Embryonic facial prominence (tissue), 1 donor: ENCODE results near the gene TRAPPC14.
"Not testable (repeated sequence)": the region's sequence is repeated elsewhere in the genome, so short reads cannot be mapped to it uniquely, and the experiment has no call there.

Experiments used
- DNase-seq: peaks from one replicate; pipeline ENCODE4 v3.0.0-alpha.2; 2016; ENCODE audit errors: extremely low spot score

Gene TRAPPC14, protein sequence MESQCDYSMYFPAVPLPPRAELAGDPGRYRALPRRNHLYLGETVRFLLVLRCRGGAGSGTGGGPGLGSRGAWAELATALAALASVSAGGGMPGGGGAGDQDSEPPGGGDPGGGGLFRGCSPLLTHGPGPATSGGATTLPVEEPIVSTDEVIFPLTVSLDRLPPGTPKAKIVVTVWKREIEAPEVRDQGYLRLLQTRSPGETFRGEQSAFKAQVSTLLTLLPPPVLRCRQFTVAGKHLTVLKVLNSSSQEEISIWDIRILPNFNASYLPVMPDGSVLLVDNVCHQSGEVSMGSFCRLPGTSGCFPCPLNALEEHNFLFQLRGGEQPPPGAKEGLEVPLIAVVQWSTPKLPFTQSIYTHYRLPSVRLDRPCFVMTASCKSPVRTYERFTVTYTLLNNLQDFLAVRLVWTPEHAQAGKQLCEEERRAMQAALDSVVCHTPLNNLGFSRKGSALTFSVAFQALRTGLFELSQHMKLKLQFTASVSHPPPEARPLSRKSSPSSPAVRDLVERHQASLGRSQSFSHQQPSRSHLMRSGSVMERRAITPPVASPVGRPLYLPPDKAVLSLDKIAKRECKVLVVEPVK

DNA sequence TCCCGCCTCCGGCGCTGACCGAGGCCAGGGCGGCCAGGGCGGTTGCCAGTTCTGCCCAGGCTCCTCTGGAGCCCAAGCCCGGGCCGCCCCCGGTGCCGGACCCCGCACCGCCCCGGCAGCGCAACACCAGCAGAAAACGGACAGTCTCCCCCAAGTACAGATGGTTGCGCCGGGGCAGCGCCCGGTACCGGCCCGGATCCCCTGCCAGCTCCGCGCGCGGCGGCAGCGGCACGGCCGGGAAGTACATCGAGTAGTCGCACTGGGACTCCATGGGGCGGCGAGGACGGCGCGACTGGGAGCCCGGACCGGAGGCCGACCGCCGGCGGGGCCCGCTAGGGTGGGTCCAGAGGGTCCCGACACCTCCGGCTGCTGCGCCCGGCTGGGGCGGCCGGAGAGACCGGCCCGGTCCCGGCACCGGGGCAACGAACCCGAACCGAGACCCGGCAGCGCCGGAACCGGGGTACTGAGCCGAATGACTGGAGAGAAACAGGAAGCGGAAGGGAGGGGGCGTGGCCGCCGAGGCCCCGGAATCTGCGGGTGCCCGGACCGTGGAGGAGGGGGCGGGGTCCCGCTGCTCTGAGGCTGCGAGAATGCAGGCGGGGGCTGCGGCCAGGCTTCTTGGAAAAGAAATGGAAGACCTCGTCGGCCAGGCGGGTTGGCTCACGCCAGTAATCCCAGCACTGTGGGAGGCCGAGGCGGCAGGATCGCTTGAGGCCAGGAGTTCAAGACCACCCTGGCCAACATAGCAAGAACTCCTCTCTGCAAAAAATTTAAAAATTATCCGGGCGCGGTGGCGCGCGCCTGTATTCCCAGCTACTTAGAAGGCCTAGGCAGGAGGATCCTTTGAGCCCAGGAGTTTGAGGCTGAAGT is at the start of gene TRAPPC14:
Gene TRAPPC14, minus strand, starts transcription at position 495 of the 870 bp plus-strand sequence. Its CDS starts 224 bp downstream, at position 271.
- peak; percentile 75 for DNase-seq

DNA sequence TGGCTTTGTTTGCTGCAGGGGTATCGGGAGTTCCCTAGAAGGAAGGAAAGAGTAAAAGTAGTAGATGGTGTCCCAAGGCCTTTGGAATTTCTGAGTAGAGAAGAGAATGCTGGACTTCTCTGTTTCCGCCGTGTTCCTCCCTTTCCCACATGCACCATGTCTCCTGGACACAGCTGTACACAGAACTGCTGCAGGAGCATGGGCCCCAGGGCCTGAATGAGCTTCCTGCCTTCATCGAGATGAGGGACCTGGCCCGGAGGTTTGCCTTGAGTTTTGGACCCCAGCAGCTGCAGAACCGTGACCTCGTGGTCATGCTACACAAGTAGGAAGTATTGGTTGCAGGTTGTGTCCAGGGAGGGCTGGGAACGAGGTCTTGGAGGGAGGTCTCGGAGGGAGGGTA is 45.9 kb upstream of the TRAPPC14 start:
- DNase-seq: no peak

DNA sequence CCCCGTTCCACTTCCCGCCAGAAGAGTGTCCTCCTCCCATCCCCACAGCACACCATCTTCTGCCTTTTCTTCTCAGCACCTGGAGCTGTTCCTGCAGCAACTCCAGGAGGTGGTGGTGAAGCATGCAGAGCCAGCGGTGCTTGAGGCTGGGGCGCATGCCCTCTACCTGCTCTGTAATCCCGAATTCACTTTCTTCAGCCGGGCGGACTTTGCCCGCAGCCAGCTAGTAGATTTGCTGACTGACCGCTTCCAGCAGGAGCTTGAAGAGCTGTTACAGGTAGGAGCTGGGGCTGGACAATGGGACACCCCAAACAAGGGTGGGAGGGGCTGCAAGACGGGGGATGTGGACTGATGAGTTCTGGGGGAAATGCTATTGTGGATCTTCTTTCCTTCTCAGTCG is 42.2 kb upstream of the TRAPPC14 start:
- DNase-seq: no peak

DNA sequence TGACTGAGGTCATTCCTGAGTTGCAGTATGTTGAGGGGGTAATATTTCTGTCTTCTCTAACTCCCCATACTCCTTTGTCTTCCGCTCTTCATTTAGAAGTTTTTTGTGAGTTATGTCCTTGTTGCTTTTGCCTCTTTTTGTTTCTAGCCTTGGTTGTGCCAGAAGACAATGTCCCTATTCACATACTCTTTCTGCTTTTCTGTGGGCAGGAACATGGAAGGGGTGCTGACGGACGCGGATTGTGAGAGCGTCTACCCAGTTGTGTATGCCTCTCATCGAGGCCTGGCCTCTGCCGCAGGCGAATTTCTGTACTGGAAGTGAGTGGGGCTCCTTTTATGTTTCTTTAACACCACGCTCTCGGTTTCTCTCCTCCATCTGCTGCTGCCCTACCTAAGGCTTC is 39.7 kb upstream of the TRAPPC14 start:
- DNase-seq: no peak

DNA sequence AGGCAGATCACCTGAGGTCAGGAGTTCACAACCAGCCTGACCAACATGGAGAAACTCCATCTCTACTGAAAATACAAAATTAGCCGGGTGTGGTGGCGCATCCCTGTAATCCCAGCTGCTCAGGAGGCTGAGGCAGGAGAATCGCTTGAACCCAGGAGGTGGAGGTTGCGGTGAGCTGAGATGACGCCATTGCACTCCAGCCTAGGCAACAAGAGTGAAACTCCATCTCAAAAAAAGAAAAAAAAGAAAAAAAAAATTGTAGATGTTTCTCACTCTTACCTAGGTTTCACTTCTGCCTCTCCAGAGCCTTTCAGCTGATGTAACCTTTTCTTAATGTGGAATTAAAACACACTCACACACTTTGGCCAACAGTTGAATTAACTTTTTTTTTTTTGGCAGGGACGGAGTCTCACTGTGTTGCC is 37.4 kb upstream of the TRAPPC14 start:
- DNase-seq: not testable (repeated sequence)

DNA sequence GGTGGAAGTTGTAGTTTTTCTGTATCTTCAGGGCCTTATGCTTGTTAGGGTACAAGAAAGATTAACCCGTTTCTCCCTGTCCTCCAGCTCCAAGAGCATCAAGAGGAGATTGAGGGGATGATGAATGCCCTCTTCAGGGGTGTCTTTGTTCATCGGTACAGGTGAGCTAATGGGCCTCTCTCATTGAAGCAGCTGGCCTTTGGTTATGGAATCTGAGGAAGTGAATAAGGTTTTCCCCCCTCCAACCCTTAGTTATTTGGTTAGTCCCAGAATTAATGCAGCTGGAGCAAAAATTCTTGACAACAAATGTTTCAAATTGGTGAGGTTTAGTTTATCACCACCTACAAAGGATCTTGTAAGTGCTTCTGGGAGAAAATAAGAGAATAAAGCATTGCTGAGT is 36.7 kb upstream of the TRAPPC14 start:
- no peak for DNase-seq

DNA sequence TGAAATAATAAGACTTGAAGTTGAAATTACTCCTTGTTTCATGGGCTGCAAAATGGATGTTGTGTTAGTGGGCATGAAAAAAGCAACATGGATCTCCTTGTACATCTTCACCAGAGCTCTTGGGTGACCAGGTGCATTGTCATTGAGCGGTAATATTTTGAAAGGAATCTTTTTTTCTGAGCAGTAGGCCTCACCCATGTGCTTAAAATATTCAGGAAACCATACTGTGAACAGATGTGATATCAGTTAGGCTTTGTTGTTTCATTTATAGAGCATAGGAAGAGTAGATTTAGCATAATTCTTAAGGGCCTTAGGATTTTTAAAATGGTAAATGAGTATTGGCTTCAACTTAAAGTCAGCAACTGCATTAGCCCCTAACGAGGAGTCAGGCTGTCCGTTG is 34.4 kb upstream of the TRAPPC14 start:
- no peak for DNase-seq

DNA sequence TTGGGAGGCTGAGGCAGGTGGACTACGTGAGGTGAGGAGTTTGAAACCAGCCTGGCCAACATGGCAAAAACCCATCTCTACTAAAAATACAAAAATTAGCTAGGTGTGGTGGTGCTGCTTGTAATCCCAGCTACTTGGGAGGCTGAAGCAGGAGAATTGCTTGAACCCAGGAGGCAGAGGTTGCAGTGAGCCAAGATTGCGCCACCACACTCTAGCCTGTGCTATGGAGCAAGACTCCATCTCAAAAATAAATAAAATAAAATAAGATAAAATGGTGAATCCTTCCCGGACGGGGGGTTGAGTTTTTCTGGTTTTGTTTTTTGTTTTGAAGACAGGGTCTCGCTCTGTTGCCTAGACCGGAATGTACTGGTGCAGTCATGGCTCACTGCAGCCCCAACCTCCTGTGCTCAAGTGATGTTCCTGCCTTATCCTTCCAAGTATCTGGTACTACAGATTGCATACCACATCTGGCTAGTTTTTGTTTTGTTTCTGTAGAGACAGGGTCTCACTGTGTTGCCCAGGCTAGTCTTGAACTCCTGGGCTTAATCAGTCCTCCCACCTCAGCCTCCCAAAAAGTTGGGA is 33.8 kb upstream of the TRAPPC14 start:
- DNase-seq: not testable (repeated sequence)

DNA sequence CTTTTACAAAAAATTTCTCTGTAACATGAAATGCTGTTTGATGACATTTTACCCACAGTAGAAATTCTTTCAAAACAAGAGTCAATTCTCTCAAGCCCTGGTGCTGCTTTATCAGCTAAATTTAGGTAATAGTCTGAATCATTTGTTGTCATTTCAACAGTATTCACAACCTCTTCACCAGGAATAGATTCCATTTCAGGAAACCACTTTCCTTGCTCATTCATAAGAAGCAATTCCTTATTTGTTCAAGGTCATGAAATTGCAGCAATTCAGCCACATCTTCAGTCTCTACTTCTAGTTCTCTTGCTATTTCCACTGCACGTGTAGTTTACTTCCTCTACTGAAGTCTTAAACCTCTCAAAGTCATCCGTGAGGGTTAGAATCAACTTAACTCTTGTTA is 33.3 kb upstream of the TRAPPC14 start:
- DNase-seq: no peak

DNA sequence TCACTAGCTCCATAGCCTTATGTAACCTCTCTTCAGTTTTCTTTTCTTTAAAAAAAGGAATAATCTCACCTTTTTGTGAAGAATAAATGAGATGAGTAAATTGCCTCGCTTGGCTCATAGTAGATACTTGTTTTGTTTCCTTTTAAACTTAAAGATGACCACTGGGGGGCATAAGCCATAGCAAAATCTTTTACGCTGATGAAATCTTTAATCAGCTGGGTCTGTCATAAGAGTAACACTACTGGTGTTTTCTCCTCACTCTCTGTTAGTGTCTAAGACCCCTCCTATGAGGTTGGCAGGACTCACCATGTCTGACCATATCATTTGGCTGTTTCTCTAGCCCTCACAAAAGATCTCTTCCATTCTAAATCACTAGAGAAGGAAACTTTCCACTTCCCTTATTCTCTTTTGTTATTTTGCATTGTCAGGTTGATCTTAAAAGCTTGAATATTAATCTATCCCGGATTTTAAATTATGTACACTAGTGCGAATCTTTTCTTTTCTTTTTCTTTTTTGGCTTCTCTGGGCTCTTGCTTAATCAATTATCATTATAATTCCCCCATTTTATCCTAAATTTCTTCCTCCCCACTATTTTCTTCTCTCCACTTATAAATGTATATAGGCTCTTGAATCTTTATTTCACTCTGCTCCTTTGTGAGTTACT is 31.7 kb upstream of the TRAPPC14 start:
- DNase-seq: no peak

DNA sequence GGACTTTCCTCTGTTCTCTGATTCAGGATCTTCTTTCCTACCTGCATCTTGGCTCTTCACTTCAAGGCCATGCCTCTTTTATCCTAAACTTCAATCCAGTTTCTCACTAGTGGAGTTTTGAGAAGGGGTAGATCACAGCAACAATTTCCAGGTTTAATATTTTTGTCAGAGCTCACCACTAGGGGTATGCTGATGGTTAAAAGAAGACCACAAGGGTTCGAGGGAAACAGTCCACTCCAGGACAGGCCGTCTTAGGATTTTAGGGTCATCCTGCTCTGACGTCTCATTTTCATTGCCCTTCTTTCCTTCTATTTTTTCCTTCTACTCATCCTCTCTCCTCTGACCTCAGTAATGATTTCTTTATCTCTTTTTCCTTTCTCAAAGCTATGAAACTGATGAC is 30.5 kb upstream of the TRAPPC14 start:
- no peak for DNase-seq

DNA sequence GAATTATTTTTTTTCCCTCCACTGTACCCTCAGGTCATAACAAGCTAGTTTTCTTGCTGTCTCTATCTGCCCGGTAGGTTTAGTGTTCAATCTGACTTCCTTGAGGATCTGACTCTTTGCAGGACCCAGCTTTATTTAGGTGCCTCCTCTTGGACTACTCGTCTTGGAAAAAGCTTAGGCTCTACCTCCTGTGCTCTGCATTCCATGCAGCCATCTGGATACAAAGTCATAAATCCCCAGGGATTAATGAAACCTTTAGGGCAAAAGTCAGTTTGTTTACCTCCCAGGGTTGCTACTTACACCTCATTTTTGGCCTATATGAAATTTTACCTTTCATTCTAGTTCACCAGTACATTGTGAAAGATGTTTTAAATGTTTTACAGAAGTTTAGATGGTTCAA is 27.2 kb upstream of the TRAPPC14 start:
- no peak for DNase-seq

DNA sequence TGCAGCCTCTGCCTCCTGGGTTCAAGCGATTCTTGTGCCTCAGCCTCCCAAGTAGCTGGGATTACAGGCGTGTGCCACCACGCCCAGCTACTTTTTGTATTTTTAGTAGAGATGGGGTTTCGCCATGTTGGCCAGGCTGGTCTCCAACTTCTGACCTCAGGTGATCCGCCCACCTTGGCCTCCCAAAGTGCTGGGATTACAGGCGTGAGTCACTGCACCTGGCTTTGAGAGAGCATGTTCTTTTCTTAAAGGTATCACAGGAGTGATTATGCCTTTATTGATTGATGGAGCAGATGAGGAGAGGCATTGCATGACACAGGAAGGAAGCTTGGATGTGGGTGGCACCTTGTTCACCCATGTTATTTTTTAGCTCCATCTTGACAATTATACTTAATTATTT is 24.6 kb upstream of the TRAPPC14 start:
- DNase-seq: not testable (repeated sequence)

DNA sequence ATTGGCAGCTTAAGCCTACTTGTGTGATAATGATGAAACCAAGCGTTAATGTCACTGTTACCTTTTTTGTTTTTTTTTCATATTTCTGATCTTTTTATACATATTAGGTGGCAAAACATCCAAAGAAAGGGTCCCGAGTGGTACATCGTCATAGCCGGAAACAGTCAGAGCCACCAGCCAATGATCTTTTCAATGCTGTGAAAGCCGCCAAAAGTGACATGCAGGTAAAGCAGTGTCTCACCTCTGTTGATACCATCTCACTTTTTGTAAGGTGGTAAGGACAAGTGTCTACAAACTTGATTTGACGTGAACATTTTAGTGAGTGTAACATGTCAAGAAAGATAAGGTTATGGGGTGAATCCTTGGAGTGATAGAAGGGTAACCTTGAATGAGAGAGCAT is 24.1 kb upstream of the TRAPPC14 start:
- DNase-seq: not testable (repeated sequence)

DNA sequence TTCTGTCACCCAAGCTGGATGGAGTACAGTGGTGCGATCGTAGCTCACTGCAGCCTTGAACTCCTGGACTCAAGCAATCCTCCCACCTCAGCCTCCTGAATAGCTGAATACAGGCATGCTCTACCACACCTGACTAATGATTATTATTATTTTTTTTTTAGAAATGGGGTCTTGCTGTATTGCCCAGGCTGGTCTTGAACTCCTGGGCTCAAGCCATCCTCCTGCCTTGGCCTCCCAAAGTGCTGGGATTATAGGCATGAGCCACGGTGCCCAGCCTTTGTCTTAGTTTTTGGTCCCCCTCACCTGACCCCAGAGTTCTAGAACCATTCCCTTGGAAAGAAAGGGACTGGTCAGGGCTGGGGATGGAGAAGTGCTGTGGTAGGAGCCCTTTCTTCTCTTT is 21.6 kb upstream of the TRAPPC14 start:
- DNase-seq: not testable (repeated sequence)

DNA sequence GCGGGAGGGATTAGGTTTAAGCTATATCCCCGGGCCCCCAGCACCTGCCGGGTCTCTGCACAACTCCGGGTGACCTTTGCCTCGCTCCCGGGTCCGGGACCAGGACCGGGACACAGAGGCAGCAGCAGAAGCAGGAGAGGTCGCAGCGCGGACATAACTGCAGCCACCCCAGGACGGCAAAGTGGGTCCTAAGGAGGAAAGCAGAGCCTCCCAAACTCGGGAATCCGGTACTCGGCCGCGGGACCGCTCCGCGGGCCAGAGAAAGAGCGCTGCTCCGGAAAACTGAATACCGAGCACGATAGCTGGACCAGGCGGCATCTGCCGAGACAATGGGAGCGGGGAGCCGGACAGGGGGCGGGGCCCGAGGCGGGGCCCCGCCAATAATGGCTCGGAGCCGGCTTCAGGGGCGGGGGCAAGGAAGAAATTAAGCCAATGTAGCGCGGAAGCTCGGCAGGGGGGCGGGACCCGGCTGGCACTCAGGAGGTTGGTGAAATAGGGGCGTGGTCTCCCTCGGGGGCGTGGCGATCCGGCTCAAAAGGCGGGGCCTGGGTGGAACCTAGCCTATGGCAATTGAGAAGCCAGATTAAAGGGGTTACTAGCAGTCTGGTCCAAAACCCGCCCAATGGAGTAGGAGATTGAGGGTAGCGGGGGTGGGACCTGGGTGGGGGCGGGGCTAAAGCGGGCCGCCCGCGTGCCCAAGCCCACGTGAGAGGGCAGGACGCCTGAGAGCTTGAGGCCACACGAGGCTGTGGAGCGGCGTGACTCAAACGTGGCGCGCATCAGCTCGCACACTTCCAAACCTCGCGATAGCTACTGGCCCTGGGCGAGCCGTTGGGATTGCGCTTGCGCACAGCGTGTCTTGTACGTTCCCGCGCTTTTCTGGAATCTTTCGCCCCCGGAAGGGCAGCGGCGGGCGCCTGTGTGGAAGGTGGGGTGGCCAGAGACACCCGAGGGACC is 18.8 kb upstream of the TRAPPC14 start, which contains the start of the genes GPC2 and STAG3:
Gene GPC2, minus strand, starts transcription at position 337 of the 957 bp plus-strand sequence. Its CDS starts 182 bp downstream, at position 155.
Gene STAG3, plus strand, starts transcription at position 874 of the 957 bp plus-strand sequence. CDS start 2,639 bp downstream, outside the sequence.
- DNase-seq: peak; percentile 90

DNA sequence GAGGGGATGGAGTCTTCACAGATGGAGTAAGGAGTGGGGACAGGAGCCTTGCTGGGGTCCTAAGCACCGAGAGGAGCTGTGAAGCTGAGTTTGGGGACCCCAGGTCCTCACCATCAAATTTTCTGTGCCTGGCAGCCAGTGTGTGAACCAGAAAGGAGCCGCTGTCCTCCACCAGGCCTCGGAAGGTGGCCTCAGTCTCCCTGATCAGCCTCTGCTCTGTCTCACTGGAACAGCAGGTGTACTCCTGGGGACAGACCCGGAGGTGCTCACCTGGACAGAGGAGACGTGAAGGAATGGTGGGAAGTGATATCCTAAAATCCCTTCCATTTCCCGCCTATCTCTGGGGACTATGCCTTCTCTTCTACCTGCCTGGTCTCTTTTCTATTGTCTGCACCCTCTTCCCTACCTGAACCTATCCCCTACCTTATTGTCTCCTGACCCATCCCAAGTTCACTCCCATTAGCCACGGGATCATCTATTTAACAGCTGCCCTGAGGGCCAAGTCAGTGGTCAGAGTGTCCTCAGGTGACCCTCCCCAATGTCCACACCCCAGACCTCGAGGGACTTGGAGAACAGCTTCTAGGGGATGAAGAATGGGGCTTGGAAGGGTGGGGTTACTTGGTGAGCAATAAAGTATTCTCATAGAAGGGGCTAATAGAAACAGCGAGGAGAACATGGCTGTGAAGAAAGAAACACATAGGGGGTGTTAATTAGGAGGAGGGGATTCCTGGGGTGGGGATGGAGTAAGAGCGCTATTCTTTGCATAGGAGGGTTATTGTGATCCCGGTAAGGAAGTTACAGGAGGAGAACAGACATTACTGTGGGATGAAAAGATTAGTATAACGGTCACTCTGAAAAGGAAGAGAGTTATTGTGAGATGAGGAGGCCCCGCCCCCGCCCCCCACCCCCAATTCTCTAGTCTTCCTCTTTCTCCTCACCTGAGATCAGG is 17.8 kb upstream of the TRAPPC14 start:
- DNase-seq: no peak

DNA sequence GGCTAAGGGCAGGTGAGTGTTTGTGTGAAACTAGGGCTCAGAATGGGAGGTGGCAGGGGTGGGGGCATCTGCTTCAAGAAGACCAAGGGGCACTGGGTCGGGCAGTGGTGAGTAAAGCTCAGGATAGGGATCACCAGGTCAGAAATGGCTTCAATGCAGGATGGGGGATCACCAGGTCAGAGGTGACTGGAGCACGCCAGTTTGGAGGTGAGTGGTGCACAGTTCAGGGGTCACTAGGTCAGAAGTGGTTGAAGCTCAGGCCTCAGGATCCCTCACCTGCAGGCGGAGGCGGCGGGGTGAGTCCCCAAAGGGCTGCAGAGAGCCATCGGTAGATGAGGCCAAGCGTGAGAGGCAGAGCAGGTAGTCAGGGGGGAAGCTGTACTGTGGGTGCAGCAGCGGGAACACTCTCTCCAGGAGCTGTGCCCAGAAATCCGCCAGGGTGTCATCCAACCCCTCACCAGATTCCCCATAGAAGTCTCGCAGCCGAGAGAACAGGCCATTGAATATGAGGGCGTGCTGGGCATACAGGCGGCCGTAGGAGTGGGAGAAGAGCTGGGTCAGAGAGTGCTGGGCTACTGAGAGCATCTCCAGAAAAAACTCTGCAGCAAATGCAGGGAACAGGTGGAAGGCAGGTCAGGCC is 16.9 kb upstream of the TRAPPC14 start:
- no peak for DNase-seq
